Brain microvascular endothelial cell (primary cell): Measurements from ENCODE around the gene OLFML1.

Experiments
- DNase-seq: peaks from one replicate; pipeline ENCODE4 v3.0.0-alpha.2; 2020
- H3K27ac ChIP-seq: fragments of 250-450 bp; sonication (Bioruptor Pico); 2 replicates; pipeline ENCODE4 v1.5.1; 2020; ENCODE audit warnings: mild to moderate bottlenecking, moderate library complexity
- H3K27me3 ChIP-seq: fragments of 250-450 bp; sonication (Bioruptor Pico); replicated peaks from 2 replicates; pipeline ENCODE4 v1.5.1; 2020; ENCODE audit warnings: mild to moderate bottlenecking
- H3K36me3 ChIP-seq: fragments of 250-450 bp; sonication (Bioruptor Pico); replicated peaks from 2 replicates; pipeline ENCODE4 v1.5.1; 2020; ENCODE audit warnings: mild to moderate bottlenecking
- H3K4me3 ChIP-seq: 2 replicates; pipeline ENCODE4 v1.5.1; 2011; ENCODE audit warnings: low read depth, mild to moderate bottlenecking, control low read depth, low read length, moderate library complexity
- in situ Hi-C: cut with HindIII; loops from 2 replicates; pipeline ENCODE4 v1.10.0; 2017; ENCODE audit warnings: low sequenced_read_pairs, low pct_ligation_motif_present
- TF ChIP-seq, protein P1 (sequence below): IDR thresholded peaks from 2 replicates; pipeline ENCODE4 v1.5.1; 2011; ENCODE audit warnings: low read depth, mild to moderate bottlenecking, moderate library complexity, low read length, control low read depth, inconsistent platforms; ENCODE audit errors: missing control alignments

The OLFML1 gene

DNA sequence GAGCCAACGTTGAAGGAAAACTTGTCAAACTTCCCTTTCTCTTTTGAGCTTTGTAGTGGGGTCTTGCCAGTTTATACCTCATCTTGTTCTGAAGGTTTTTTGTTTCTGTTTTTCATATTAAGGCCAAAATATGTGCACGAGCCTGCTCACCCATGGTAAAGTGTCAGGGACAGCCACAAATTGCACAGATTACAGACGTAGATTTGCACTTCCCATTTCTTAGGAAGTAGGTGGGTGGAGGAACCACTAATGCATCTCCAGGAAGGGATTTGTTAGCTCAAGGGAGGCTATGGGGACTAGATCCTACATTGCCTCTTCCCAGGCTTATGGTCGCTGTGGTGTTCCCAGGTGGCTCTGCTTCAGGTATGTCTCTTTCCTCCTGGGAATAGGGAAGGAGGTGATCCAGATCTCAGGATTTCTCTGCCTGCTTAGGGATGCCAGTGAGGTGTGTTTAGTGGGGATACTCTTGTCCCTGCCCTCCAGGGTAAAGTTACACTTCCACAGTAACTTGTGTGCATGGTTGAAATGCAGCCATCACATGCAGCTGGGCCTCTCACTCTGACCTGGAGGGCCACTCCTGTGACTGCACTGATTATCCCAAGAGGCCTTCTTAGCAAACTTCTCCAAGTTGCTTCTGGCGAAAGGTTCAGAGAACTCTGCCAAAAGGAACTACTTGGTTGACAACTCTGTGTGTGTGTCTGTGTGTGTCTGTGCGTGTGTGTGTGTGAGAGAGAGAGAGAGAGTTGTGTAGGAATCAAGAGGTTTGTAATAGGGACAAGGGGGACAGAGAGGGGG is 38.3 kb downstream of the OLFML1 start:
- no peaks in the 10 kb centered on the region for H3K36me3 ChIP-seq
- in situ Hi-C loops = no loop called here
- TF ChIP-seq, protein P1, sequence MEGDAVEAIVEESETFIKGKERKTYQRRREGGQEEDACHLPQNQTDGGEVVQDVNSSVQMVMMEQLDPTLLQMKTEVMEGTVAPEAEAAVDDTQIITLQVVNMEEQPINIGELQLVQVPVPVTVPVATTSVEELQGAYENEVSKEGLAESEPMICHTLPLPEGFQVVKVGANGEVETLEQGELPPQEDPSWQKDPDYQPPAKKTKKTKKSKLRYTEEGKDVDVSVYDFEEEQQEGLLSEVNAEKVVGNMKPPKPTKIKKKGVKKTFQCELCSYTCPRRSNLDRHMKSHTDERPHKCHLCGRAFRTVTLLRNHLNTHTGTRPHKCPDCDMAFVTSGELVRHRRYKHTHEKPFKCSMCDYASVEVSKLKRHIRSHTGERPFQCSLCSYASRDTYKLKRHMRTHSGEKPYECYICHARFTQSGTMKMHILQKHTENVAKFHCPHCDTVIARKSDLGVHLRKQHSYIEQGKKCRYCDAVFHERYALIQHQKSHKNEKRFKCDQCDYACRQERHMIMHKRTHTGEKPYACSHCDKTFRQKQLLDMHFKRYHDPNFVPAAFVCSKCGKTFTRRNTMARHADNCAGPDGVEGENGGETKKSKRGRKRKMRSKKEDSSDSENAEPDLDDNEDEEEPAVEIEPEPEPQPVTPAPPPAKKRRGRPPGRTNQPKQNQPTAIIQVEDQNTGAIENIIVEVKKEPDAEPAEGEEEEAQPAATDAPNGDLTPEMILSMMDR = no peak

DNA sequence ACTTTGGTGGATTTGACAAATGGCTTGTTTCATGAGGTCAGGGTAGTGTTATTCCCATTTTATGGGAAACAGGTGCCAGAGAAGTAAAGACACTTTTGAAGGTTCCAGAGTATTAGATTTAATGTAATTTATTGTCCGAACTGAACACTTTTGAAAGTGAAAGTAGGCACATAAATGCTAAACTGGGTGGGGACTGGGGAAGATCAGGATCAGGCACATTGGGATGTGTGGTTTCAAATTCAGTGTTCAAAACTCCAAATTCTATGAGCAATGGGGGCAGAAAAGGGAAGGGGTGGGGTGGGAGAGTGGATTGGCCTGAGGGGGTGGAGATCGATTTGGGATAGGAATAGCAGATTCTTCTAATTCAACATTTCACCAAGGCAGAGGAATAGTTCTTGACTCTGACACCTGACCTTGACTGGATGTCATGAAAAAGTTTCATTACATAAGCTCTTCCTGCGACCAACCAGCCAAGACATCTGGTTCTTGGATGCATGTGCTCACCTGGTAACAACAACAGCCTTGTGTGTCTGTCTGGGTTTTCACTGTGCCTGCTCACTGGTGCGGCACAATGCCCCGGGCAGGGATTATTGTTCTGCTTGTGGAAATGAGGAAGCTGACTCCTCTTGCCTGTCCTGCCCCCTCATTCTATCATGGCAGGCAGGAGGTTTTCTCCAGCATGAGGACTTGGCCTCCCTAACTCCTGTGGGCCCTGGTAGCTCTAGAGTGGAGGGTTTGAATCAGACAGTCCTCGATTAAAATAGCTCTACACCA is 39.3 kb downstream of the OLFML1 start:
- in situ Hi-C loops = no loop called here
- Histone ChIP-seq H3K27ac (no peak overlapping the region), H3K27me3 (no peaks in the 10 kb centered on the region), H3K4me3 (no peak overlapping the region), H3K36me3 (no peaks in the 10 kb centered on the region)
- DNase-seq = no peak
- TF ChIP-seq, protein P1 = no peak

More for the DNA sequence above, 38.3 kb downstream of the OLFML1 start:
- no peak overlapping the region for H3K4me3 ChIP-seq
- no peak for DNase-seq
- H3K27ac ChIP-seq = no peak overlapping the region
- H3K27me3 ChIP-seq = no peaks in the 10 kb centered on the region

DNA sequence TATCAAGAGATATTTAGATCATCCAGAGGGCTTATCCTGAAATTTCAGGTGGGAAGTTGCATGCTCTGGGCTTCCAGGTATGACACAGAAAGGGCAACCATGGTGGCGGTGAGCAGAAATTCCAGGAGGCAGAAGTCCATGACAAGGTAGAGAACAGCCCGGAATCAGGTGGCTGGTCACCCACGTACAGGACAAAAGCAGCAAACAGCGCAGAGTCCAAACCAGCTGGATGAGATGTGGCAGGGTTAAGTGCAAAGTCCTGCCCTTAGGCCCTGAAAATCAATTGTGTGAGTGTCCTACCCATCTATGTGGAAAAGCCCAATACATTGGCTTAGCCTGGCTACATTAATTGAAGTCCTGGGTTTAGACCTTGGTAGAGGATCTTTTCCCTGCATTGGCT is 40.1 kb downstream of the OLFML1 start:
- TF ChIP-seq, protein P1 = no peak
- Histone ChIP-seq H3K27ac (no peak overlapping the region), H3K4me3 (no peak overlapping the region), H3K27me3 (no peaks in the 10 kb centered on the region), H3K36me3 (no peaks in the 10 kb centered on the region)
- in situ Hi-C loops = no loop called here
- no peak for DNase-seq

- H3K27ac ChIP-seq = no peak overlapping the region
- H3K36me3 ChIP-seq = no peaks in the 10 kb centered on the region
- no peak overlapping the region for H3K4me3 ChIP-seq
- DNase-seq = no peak
- TF ChIP-seq, protein P1 = no peak
- in situ Hi-C loops = no loop called here
- no peaks in the 10 kb centered on the region for H3K27me3 ChIP-seq
These were observed 41.7 kb downstream of the OLFML1 start for GRCh38 chr11:7527029-7527428.

DNA sequence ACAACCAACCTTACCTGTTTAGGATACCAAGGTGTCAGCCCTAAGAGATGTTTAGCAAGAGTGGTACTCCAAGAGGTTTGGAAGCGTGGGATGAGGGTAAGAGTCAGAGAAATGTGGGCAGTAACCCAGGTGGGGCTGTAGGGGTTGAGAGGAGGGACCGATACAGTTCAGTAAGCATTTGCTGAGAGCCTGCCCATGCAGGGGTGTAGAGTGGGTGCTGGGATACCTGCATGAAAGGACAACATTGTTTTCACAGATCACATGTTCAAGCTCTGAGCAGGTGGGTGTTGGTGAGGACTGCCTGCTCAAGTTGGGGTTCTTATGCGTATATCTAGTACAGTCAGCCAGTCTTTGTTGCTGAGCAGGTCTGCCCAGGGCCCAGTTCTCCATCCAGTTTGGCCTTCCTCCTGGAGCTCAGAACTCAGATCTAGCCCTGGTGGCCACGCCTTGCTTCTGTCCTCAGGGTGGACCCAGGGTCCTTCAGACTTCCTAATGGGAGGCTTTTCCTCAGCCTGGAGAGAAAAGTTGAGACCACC is 43.3 kb downstream of the OLFML1 start:
- H3K4me3 ChIP-seq = no peak overlapping the region
- in situ Hi-C loops = no loop called here
- no peaks in the 10 kb centered on the region for H3K27me3 ChIP-seq
- H3K27ac ChIP-seq = no peak overlapping the region
- no peaks in the 10 kb centered on the region for H3K36me3 ChIP-seq
- TF ChIP-seq, protein P1 = no peak
- DNase-seq = no peak
